Glomerular endothelial cell (primary cell): ENCODE data around the gene IL1A. TPM values are rescaled to one million over a fixed set of nuclear protein-coding genes. Genes with fewer than 3 reads are reported as not detected.
A peak's percentile ranks its signal among the peaks of the same experiment; 100 is the strongest.

Experiments used
- DNase-seq: peaks from one replicate; pipeline ENCODE4 v3.0.0-alpha.2; 2011; ENCODE audit warnings: low read depth, low spot score; ENCODE audit errors: extremely low read depth
- total RNA-seq: library from RNA; depleted of rRNA; stranded (reverse); fragments of >200 nt; gene quantifications from 2 replicates; pipeline ENCODE4 v1.2.3, GENCODE V29; 2015

IL1A gene
- total RNA-seq, 1 donor from 2014 or later: 3.9 TPM

- no peak for DNase-seq
These were observed 56.3 kb downstream of the IL1A start for GRCh38 chr2:112728029-112728362.

- DNase-seq: no peak
These were observed 56.8 kb downstream of the IL1A start for GRCh38 chr2:112727276-112728028.

DNA sequence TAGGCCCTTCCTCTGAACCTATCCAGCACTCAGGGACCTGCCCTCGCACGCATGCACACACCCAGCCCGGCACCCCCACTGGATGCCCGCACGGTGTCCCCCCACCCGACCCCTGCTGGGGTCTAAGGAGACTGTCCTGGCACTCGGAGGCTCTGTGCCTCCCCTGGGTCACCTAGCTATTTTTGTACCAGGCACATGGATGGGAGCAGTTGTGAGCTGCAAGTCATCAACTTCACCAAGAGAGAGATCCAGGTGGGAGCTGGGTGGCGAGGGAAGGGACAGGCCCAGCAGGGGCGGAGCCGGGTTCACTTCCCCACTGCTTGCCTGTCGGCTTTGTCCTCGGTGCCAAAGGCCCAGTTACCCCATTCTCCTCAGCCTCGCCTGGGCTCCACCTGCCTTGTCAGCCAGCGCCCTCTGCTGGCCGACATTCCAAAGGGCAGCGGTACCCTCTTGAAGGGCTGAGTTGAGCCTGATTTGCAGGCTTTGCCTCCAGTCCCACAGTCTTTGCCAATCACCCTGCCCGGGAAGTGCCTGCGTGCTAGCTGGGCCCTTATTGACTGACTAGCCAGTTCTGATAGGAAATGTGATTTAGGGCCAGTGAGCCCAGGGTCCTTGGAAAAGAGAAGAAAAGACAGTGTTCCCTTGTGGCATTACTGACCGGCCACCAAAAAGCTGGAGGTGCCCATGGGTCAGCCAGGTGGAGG lies 57.7 kb downstream of the IL1A start:
- peak; percentile 61 for DNase-seq

- no peak for DNase-seq
These were observed 58.5 kb downstream of the IL1A start for GRCh38 chr2:112725545-112726457.

GRCh38 chr2:112724591-112725525 lies 59.4 kb downstream of the IL1A start:
- no peak for DNase-seq

DNA sequence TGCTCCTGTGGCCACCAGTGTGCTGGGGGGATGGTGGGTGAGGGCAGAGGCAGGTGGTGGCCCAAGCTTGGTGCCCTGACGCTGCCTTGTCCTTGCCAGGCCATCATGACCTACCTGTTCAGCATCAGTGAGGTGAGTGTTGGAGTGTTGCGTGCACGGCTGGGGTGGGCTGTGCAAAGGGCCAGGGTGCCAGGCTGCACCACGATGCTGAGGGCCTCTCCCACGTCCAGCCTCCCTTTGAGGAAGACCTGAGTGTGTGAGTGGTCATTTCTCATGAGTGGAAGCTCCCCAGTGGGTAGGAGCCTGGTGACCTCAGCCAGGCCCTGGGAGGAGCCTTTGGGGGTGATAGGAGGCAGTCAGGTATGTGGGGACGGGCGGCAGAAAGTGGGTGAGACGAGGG lies 60.3 kb downstream of the IL1A start:
- no peak for DNase-seq

Other genes with a start within 250 kb of the IL1A start
- gene POLR1B, start 242.0 kb downstream of the IL1A start, total RNA-seq: 11.7 and 12.4 TPM in 2 replicates
- 11.0 and 22.7 TPM in 2 replicates for gene CHCHD5, start 199.9 kb downstream of the IL1A start, total RNA-seq
- 90.7 and 103 TPM in 2 replicates for gene SLC20A1, start 138.6 kb downstream of the IL1A start, total RNA-seq
- gene NT5DC4, start 63.5 kb downstream of the IL1A start, total RNA-seq: not detected in 2 replicates
- gene CKAP2L, start 19.9 kb downstream of the IL1A start, total RNA-seq: 2.5 and 4.4 TPM in 2 replicates
- 8.9 and 10.6 TPM in 2 replicates for gene IL1B, start 52.3 kb upstream of the IL1A start, total RNA-seq
- gene IL37, start 126.7 kb upstream of the IL1A start, total RNA-seq: not detected in 2 replicates
- gene IL36G, start 193.5 kb upstream of the IL1A start, total RNA-seq: not detected in 2 replicates
- gene IL36A, start 221.0 kb upstream of the IL1A start, total RNA-seq: not detected in 2 replicates